ENCODE results near the gene LRRC74B. TPM values are rescaled to one million over a fixed set of nuclear protein-coding genes. Genes with fewer than 3 reads are reported as not detected.
"Not testable (repeated sequence)": the region's sequence is repeated elsewhere in the genome, so short reads cannot be mapped to it uniquely, and the experiment has no call there.

LRRC74B gene
- total RNA-seq, 1 donor from 2014 or later: not detected

DNA sequence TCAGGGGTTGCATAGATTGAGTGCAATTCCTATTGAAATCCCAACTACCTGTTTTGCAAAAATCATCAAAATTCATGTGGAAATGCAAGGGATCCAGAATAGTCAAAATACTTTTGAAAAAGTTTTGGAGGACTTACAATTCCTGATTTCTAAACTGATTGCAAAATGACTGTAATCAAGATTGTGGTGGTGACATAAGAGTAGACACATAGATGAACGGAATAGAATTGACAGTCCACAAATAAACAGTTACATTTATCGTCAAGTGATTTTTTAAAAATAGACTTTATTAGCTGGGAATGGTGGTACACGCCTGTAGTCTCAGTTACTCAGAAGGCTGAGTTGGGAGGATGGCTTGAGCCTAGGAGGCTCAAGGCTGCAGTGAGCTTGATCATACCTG, 10.8 kb upstream of the LRRC74B start:
- Mint-ChIP-seq H3K4me3 (ENCODE audit: unreplicated experiment) (no peak overlapping the region), H3K36me3 (ENCODE audit: unreplicated experiment) (no peaks in the 10 kb centered on the region), H3K9me3 (ENCODE audit: unreplicated experiment) (peaks cover 9% of the 10 kb centered on the region), H3K27ac (ENCODE audit: unreplicated experiment) (no peak overlapping the region), H3K4me1 (ENCODE audit: low read depth, unreplicated experiment) (peaks cover 2% of the 10 kb centered on the region), H3K27me3 (ENCODE audit: unreplicated experiment) (peaks cover 14% of the 10 kb centered on the region)
- TF ChIP-seq CTCF (IDR thresholded peaks at IDR 0.05; ENCODE audit: partially characterized antibody, unreplicated experiment): no peak
- no peak for DNase-seq

GRCh38 chr22:21038405-21038804, 7.3 kb upstream of the LRRC74B start:
- no peak for TF ChIP-seq CTCF (IDR thresholded peaks at IDR 0.05; ENCODE audit: partially characterized antibody, unreplicated experiment)
- no peak overlapping the region for H3K4me3 Mint-ChIP-seq (ENCODE audit: unreplicated experiment)
- H3K9me3 Mint-ChIP-seq (ENCODE audit: unreplicated experiment): peaks cover 4% of the 10 kb centered on the region
- H3K27ac Mint-ChIP-seq (ENCODE audit: unreplicated experiment): no peak overlapping the region
- peaks cover 5% of the 10 kb centered on the region for H3K4me1 Mint-ChIP-seq (ENCODE audit: low read depth, unreplicated experiment)
- DNase-seq: no peak
- peaks cover 10% of the 10 kb centered on the region for H3K27me3 Mint-ChIP-seq (ENCODE audit: unreplicated experiment)
- no peaks in the 10 kb centered on the region for H3K36me3 Mint-ChIP-seq (ENCODE audit: unreplicated experiment)

GRCh38 chr22:21039158-21039557, 6.6 kb upstream of the LRRC74B start:
- H3K27ac Mint-ChIP-seq (ENCODE audit: unreplicated experiment); H3K9me3 Mint-ChIP-seq (ENCODE audit: unreplicated experiment); DNase-seq; H3K4me3 Mint-ChIP-seq (ENCODE audit: unreplicated experiment); H3K36me3 Mint-ChIP-seq (ENCODE audit: unreplicated experiment): not testable (repeated sequence)
- Mint-ChIP-seq H3K27me3 (ENCODE audit: unreplicated experiment) (peaks cover 11% of the 10 kb centered on the region), H3K4me1 (ENCODE audit: low read depth, unreplicated experiment) (peaks cover 12% of the 10 kb centered on the region)

GRCh38 chr22:21041937-21042336, 3.8 kb upstream of the LRRC74B start:
- Mint-ChIP-seq H3K27me3 (ENCODE audit: unreplicated experiment) (peaks cover 10% of the 10 kb centered on the region), H3K4me1 (ENCODE audit: low read depth, unreplicated experiment) (peaks cover 27% of the 10 kb centered on the region), H3K27ac (ENCODE audit: unreplicated experiment) (no peak overlapping the region), H3K36me3 (ENCODE audit: unreplicated experiment) (no peaks in the 10 kb centered on the region), H3K9me3 (ENCODE audit: unreplicated experiment) (peaks cover 14% of the 10 kb centered on the region), H3K4me3 (ENCODE audit: unreplicated experiment) (no peak overlapping the region)
- no peak for TF ChIP-seq CTCF (IDR thresholded peaks at IDR 0.05; ENCODE audit: partially characterized antibody, unreplicated experiment)
- no peak for DNase-seq

- Mint-ChIP-seq H3K27me3 (ENCODE audit: unreplicated experiment) (peaks cover 15% of the 10 kb centered on the region), H3K4me3 (ENCODE audit: unreplicated experiment) (peak overlapping the region; percentile 69), H3K4me1 (ENCODE audit: low read depth, unreplicated experiment) (peaks cover 28% of the 10 kb centered on the region), H3K27ac (ENCODE audit: unreplicated experiment) (peak overlapping the region; percentile 86), H3K36me3 (ENCODE audit: unreplicated experiment) (no peaks in the 10 kb centered on the region), H3K9me3 (ENCODE audit: unreplicated experiment) (peaks cover 16% of the 10 kb centered on the region)
- no peak for DNase-seq
- no peak for TF ChIP-seq CTCF (IDR thresholded peaks at IDR 0.05; ENCODE audit: partially characterized antibody, unreplicated experiment)
Observed at GRCh38 chr22:21042978-21043859, 2.5 kb upstream of the LRRC74B start.

Data from glutamatergic neuron (in vitro differentiated cells).